Mucosa of descending colon (tissue), 3 donors: ENCODE measurements around the gene PIERCE2. TPM values are rescaled to one million over a fixed set of nuclear protein-coding genes. Genes with fewer than 3 reads are reported as not detected.
"Not testable (repeated sequence)": the region's sequence is repeated elsewhere in the genome, so short reads cannot be mapped to it uniquely, and the experiment has no call there.

Experiments used
- ATAC-seq: fragments of 200-7000 bp; cut with Tn5 transposase; one replicate; pipeline ENCODE4 v1.9.1; 2020; ENCODE audit warnings: mild to moderate bottlenecking, moderate library complexity
- DNase-seq, 3 donors: peaks; one replicate each; pipeline ENCODE4 v3.0.0-alpha.2; 2020
- H3K36me3 ChIP-seq: fragments of 200-600 bp; one replicate; pipeline ENCODE4 v1.8.0; 2021; ENCODE audit warnings: low read depth, mild to moderate bottlenecking
- H3K4me1 ChIP-seq: fragments of 200-600 bp; one replicate; pipeline ENCODE4 v1.8.0; 2021; ENCODE audit warnings: low read depth, mild to moderate bottlenecking
- H3K4me3 ChIP-seq: fragments of 200-600 bp; one replicate; pipeline ENCODE4 v1.8.0; 2021; ENCODE audit warnings: mild to moderate bottlenecking
- H3K9me3 ChIP-seq: fragments of 200-600 bp; one replicate; pipeline ENCODE4 v1.8.0; 2021; ENCODE audit warnings: mild to moderate bottlenecking
- CTCF ChIP-seq: fragments of 200-600 bp; IDR thresholded peaks from one replicate; pipeline ENCODE4 v1.8.0; 2022; ENCODE audit warnings: antibody characterized with exemption, mild to moderate bottlenecking
- intact Hi-C, 2 donors: fragments of 100-400 bp; cut with DNase I in 1 of 2; cut with micrococcal nuclease in 1 of 2; formaldehyde crosslinking; loops; one replicate each; pipeline versions ENCODE4 v1.11.0 to v1.11.1; 2022; cut with DNase I, micrococcal nuclease
- total RNA-seq, 3 donors: library from RNA; stranded (reverse); fragmentation: NEBNext Ultra II Directional in 2 of 3; extraction: Animal tissue kit (Norgen Biotek cat#: 25700) in 2 of 3; gene quantifications; one replicate each; pipeline versions ENCODE4 v1.2.1 to v1.2.4, GENCODE V29; 2021 to 2023
- donor health status: DM: no; HTN: no; CAD: no; lungs with moderate emphysema.
- donor health status: DM: no; HTN: no; CAD: no.
- donor health status: DM: no; HTN: yes; CAD: no.

Gene PIERCE2
- total RNA-seq, 3 donors from 2014 or later: 3.0 to 6.5 (median 5.4) TPM

- ATAC-seq: no peak
- Histone ChIP-seq H3K4me1 (no peaks in the 10 kb centered on the region), H3K9me3 (no peaks in the 10 kb centered on the region), H3K4me3 (no peak overlapping the region), H3K36me3 (no peaks in the 10 kb centered on the region)
- DNase-seq: no peak
- TF ChIP-seq CTCF: no peak
- intact Hi-C loops: no loop called here
Measured at GRCh38 chr15:55389264-55389607, 19.1 kb upstream of the PIERCE2 start.

GRCh38 chr15:55394694-55395093 is 13.6 kb upstream of the PIERCE2 start:
- no peak for DNase-seq
- Histone ChIP-seq H3K4me1 (no peaks in the 10 kb centered on the region), H3K4me3 (no peak overlapping the region), H3K36me3 (no peaks in the 10 kb centered on the region), H3K9me3 (no peaks in the 10 kb centered on the region)
- ATAC-seq: no peak
- intact Hi-C loops: no loop called here
- TF ChIP-seq CTCF: no peak

GRCh38 chr15:55398243-55398642 is 10.1 kb upstream of the PIERCE2 start:
- H3K9me3 ChIP-seq: no peaks in the 10 kb centered on the region
- TF ChIP-seq CTCF: no peak
- intact Hi-C loops: no loop called here
- no peaks in the 10 kb centered on the region for H3K36me3 ChIP-seq
- no peak overlapping the region for H3K4me3 ChIP-seq
- ATAC-seq (no peak), DNase-seq (no peak)
- peaks cover 6% of the 10 kb centered on the region for H3K4me1 ChIP-seq

- DNase-seq, intact Hi-C loops, H3K36me3 ChIP-seq, H3K4me3 ChIP-seq, H3K9me3 ChIP-seq, ATAC-seq: not testable (repeated sequence)
- H3K4me1 ChIP-seq: peaks cover 20% of the 10 kb centered on the region
Measured at GRCh38 chr15:55400050-55400449, 8.2 kb upstream of the PIERCE2 start.

GRCh38 chr15:55401786-55402246 is 6.5 kb upstream of the PIERCE2 start:
- ATAC-seq: no peak

GRCh38 chr15:55402707-55403106 is 5.6 kb upstream of the PIERCE2 start:
- H3K4me1 ChIP-seq: peaks cover 20% of the 10 kb centered on the region
- DNase-seq (no peak), ATAC-seq (no peak)
- H3K4me3 ChIP-seq: no peak overlapping the region
- intact Hi-C loops: no loop called here
- H3K9me3 ChIP-seq: no peaks in the 10 kb centered on the region
- no peaks in the 10 kb centered on the region for H3K36me3 ChIP-seq
- no peak for TF ChIP-seq CTCF

More at GRCh38 chr15:55401786-55402246, 6.5 kb upstream of the PIERCE2 start:
- Histone ChIP-seq H3K4me3 (no peak overlapping the region), H3K9me3 (no peaks in the 10 kb centered on the region), H3K36me3 (no peaks in the 10 kb centered on the region), H3K4me1 (peaks cover 20% of the 10 kb centered on the region)
- DNase-seq: no peak
- TF ChIP-seq CTCF: no peak
- intact Hi-C loops: no loop called here
